Measurements from ENCODE around the gene DLGAP1.
"Not testable (repeated sequence)": the region's sequence is repeated elsewhere in the genome, so short reads cannot be mapped to it uniquely, and the experiment has no call there.

Gene DLGAP1

GRCh38 chr18:4455113-4455811 is at the start of gene DLGAP1:
Gene DLGAP1, minus strand, starts transcription at chr18:4455307.
- DNase-seq (ENCODE audit: low spot score) (no peak), FAIRE-seq (no peak)

- not testable (repeated sequence) for DNase-seq (ENCODE audit: low spot score); FAIRE-seq
Measured at GRCh38 chr18:4494703-4495284, 39.7 kb upstream of the DLGAP1 start.

- no peak for DNase-seq (ENCODE audit: low spot score)
- FAIRE-seq: no peak
Measured at GRCh38 chr18:4468511-4468910, 13.4 kb upstream of the DLGAP1 start.

- FAIRE-seq: no peak
Measured at GRCh38 chr18:4454537-4455112, 482 bp downstream of the DLGAP1 start.

GRCh38 chr18:4453874-4454536 is 1.1 kb downstream of the DLGAP1 start:
- no peak for DNase-seq (ENCODE audit: low spot score)
- no peak for FAIRE-seq

More at GRCh38 chr18:4454537-4455112, 482 bp downstream of the DLGAP1 start:
- no peak for DNase-seq (ENCODE audit: low spot score)

GRCh38 chr18:4453567-4453873 is 1.6 kb downstream of the DLGAP1 start:
- FAIRE-seq (no peak), DNase-seq (ENCODE audit: low spot score) (no peak)

GRCh38 chr18:4450065-4450658 is 4.9 kb downstream of the DLGAP1 start:
- DNase-seq (ENCODE audit: low spot score): no peak
- no peak for FAIRE-seq

GRCh38 chr18:4445902-4446301 is 9.2 kb downstream of the DLGAP1 start:
- DNase-seq (ENCODE audit: low spot score) (no peak), FAIRE-seq (no peak)

- DNase-seq (ENCODE audit: low spot score): no peak
- no peak for FAIRE-seq
Measured at GRCh38 chr18:4444306-4444705, 10.8 kb downstream of the DLGAP1 start.

GRCh38 chr18:4441098-4441497 is 14.0 kb downstream of the DLGAP1 start:
- FAIRE-seq (no peak), DNase-seq (ENCODE audit: low spot score) (no peak)

- FAIRE-seq (no peak), DNase-seq (ENCODE audit: low spot score) (no peak)
Measured at GRCh38 chr18:4438938-4439337, 16.2 kb downstream of the DLGAP1 start.

- FAIRE-seq: no peak
- no peak for DNase-seq (ENCODE audit: low spot score)
Measured at GRCh38 chr18:4433717-4434116, 21.4 kb downstream of the DLGAP1 start.

GRCh38 chr18:4430836-4431235 is 24.3 kb downstream of the DLGAP1 start:
- no peak for FAIRE-seq
- no peak for DNase-seq (ENCODE audit: low spot score)

- no peak for FAIRE-seq
- no peak for DNase-seq (ENCODE audit: low spot score)
Measured at GRCh38 chr18:4417714-4418113, 37.4 kb downstream of the DLGAP1 start.

GRCh38 chr18:4416976-4417375 is 38.1 kb downstream of the DLGAP1 start:
- DNase-seq (ENCODE audit: low spot score) (no peak), FAIRE-seq (no peak)

GRCh38 chr18:4412286-4412685 is 42.8 kb downstream of the DLGAP1 start:
- DNase-seq (ENCODE audit: low spot score) (no peak), FAIRE-seq (no peak)

- no peak for DNase-seq (ENCODE audit: low spot score)
- FAIRE-seq: no peak
Measured at GRCh38 chr18:4406856-4407255, 48.3 kb downstream of the DLGAP1 start.

GRCh38 chr18:4405965-4406364 is 49.1 kb downstream of the DLGAP1 start:
- DNase-seq (ENCODE audit: low spot score) (no peak), FAIRE-seq (no peak)

- FAIRE-seq: no peak
- DNase-seq (ENCODE audit: low spot score): no peak
Measured at GRCh38 chr18:4403836-4404235, 51.3 kb downstream of the DLGAP1 start.

GRCh38 chr18:4400911-4401310 is 54.2 kb downstream of the DLGAP1 start:
- FAIRE-seq: no peak

GRCh38 chr18:4399929-4400328 is 55.2 kb downstream of the DLGAP1 start:
- DNase-seq (ENCODE audit: low spot score) (no peak), FAIRE-seq (no peak)

More at GRCh38 chr18:4400911-4401310, 54.2 kb downstream of the DLGAP1 start:
- DNase-seq (ENCODE audit: low spot score): no peak

GRCh38 chr18:4394700-4395099 is 60.4 kb downstream of the DLGAP1 start:
- FAIRE-seq: no peak
- no peak for DNase-seq (ENCODE audit: low spot score)
